ENCODE data around the gene RAVER2.

DNA sequence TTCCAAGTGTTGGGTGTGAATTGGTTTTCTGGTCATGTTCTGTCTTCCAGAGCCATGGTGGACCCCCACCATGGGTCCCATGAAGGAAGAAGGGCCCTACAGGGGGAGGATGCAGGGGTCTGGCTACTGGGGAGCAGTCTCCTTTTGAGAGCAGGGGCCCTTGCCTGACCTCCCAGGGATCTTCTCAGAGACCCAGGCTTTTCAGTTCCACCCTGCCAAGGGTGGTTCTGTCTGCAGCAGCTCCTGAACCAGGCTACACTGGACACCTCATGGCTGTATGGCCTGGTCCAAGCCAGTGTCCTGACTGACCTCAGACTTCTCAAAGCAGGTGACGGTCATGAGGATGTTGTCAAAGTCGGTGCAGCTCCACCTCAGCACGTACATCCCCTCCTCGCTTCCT, 112.5 kb downstream of the RAVER2 start:
- TF ChIP-seq, protein P1, sequence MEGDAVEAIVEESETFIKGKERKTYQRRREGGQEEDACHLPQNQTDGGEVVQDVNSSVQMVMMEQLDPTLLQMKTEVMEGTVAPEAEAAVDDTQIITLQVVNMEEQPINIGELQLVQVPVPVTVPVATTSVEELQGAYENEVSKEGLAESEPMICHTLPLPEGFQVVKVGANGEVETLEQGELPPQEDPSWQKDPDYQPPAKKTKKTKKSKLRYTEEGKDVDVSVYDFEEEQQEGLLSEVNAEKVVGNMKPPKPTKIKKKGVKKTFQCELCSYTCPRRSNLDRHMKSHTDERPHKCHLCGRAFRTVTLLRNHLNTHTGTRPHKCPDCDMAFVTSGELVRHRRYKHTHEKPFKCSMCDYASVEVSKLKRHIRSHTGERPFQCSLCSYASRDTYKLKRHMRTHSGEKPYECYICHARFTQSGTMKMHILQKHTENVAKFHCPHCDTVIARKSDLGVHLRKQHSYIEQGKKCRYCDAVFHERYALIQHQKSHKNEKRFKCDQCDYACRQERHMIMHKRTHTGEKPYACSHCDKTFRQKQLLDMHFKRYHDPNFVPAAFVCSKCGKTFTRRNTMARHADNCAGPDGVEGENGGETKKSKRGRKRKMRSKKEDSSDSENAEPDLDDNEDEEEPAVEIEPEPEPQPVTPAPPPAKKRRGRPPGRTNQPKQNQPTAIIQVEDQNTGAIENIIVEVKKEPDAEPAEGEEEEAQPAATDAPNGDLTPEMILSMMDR (optimal IDR thresholded peaks at IDR 0.05 in 1 of 3, IDR thresholded peaks at IDR 0.05 in 1 of 3, conservative IDR thresholded peaks at IDR 0.05 in 1 of 3; ENCODE audit: extremely low read depth in 1 of 3, insufficient read depth in 2 of 3, low read length in 3 of 3), result no peak
- TF ChIP-seq EZH2 (IDR thresholded peaks at IDR 0.05; ENCODE audit: low read length), result no peak

Measured in keratinocyte (primary cell).